Measurements from ENCODE around the gene ARFIP1. TPM values are rescaled to one million over a fixed set of nuclear protein-coding genes. Genes with fewer than 3 reads are reported as not detected.

ARFIP1 gene
- polyA plus RNA-seq, 3 donors, result 11.7 to 28.4 (median 27.2) TPM

- no peak for DNase-seq
- Mint-ChIP-seq H3K27me3 (ENCODE audit: low read depth in 3 of 3) (no peaks in the 10 kb centered on the region), H3K36me3 (peaks cover 53% of the 10 kb centered on the region in 2 donors), H3K4me3 (no peak overlapping the region), H3K27ac (no peak overlapping the region), H3K9me3 (peaks cover 0 to 11% (median 3%) of the 10 kb centered on the region in 7 donors), H3K4me1 (peaks cover 3% of the 10 kb centered on the region)
- H3K27me3 ChIP-seq (ENCODE audit: control insufficient read depth in 2 of 2, insufficient read depth in 2 of 2, low read length in 2 of 2), result no peaks in the 10 kb centered on the region
- no peaks in the 10 kb centered on the region for H3K4me1 ChIP-seq (ENCODE audit: control insufficient read depth in 1 of 2, insufficient read depth in 2 of 2, low read length in 2 of 2)
- no peak overlapping the region for H2AFZ ChIP-seq (ENCODE audit: insufficient read depth, low read depth, low read length, poor library complexity, severe bottlenecking)
- peaks cover 3% of the 10 kb centered on the region for H4K20me1 ChIP-seq (ENCODE audit: insufficient read depth, low read length)
- no peak overlapping the region for H3K27ac ChIP-seq (ENCODE audit: low read depth in 1 of 2, low read length in 2 of 2)
- no peak overlapping the region for H3K4me3 ChIP-seq (replicated peaks in 1 of 3; ENCODE audit: low read depth in 2 of 3, low read length in 3 of 3)
- no peaks in the 10 kb centered on the region for H3K9me3 ChIP-seq (replicated peaks in 1 of 2; ENCODE audit: control insufficient read depth in 1 of 2, insufficient read depth in 1 of 2, low read length in 2 of 2)
- H3K4me2 ChIP-seq (replicated peaks; ENCODE audit: extremely low read depth, low read length, poor library complexity, severe bottlenecking), result no peak overlapping the region
- intact Hi-C loops (cut with micrococcal nuclease), result no loop called here
- H3K36me3 ChIP-seq (replicated peaks in 1 of 2; ENCODE audit: control insufficient read depth in 1 of 2, insufficient read depth in 2 of 2, low read length in 2 of 2), result peaks cover 24 to 37% of the 10 kb centered on the region in 2 donors
- WGBS (ENCODE audit: insufficient coverage), result 100% methylated on average over 1 of the region's 2 CpGs
- H3K9ac ChIP-seq (ENCODE audit: insufficient read depth, low read length, poor library complexity, severe bottlenecking), result no peak overlapping the region
- H3K79me2 ChIP-seq (ENCODE audit: insufficient read depth, low read length), result no peaks in the 10 kb centered on the region
- TF ChIP-seq CTCF (IDR thresholded peaks at IDR 0.05), result no peak
Measured at GRCh38 chr4:152870606-152871005, 90.9 kb downstream of the ARFIP1 start.

- Histone ChIP-seq H3K9ac (ENCODE audit: insufficient read depth, low read length, poor library complexity, severe bottlenecking) (no peak overlapping the region), H4K20me1 (ENCODE audit: insufficient read depth, low read length) (peaks cover 3% of the 10 kb centered on the region), H3K36me3 (replicated peaks in 1 of 2; ENCODE audit: control insufficient read depth in 1 of 2, insufficient read depth in 2 of 2, low read length in 2 of 2) (peaks cover 34 to 66% of the 10 kb centered on the region in 2 donors), H3K79me2 (ENCODE audit: insufficient read depth, low read length) (no peaks in the 10 kb centered on the region), H3K4me2 (replicated peaks; ENCODE audit: extremely low read depth, low read length, poor library complexity, severe bottlenecking) (no peak overlapping the region), H3K4me3 (replicated peaks in 1 of 3; ENCODE audit: low read depth in 2 of 3, low read length in 3 of 3) (no peak overlapping the region), H3K4me1 (ENCODE audit: control insufficient read depth in 1 of 2, insufficient read depth in 2 of 2, low read length in 2 of 2) (peaks cover 0 to 4% of the 10 kb centered on the region in 2 donors), H3K9me3 (replicated peaks in 1 of 2; ENCODE audit: control insufficient read depth in 1 of 2, insufficient read depth in 1 of 2, low read length in 2 of 2) (peaks cover 12% of the 10 kb centered on the region in 2 donors), H3K27ac (ENCODE audit: low read depth in 1 of 2, low read length in 2 of 2) (no peak overlapping the region), H3K27me3 (ENCODE audit: control insufficient read depth in 2 of 2, insufficient read depth in 2 of 2, low read length in 2 of 2) (no peaks in the 10 kb centered on the region), H2AFZ (ENCODE audit: insufficient read depth, low read depth, low read length, poor library complexity, severe bottlenecking) (no peak overlapping the region)
- DNase-seq, result no peak
- H3K9me3 Mint-ChIP-seq, result peaks cover 20 to 26% (median 22%) of the 10 kb centered on the region in 7 donors
- H3K4me1 Mint-ChIP-seq, result peaks cover 10% of the 10 kb centered on the region
- TF ChIP-seq CTCF (IDR thresholded peaks at IDR 0.05), result no peak
- no peak overlapping the region for H3K4me3 Mint-ChIP-seq
- H3K36me3 Mint-ChIP-seq, result peaks cover 60 to 63% of the 10 kb centered on the region in 2 donors
- intact Hi-C loops (cut with micrococcal nuclease), result no loop called here
- H3K27me3 Mint-ChIP-seq (ENCODE audit: low read depth in 3 of 3), result no peaks in the 10 kb centered on the region
- no peak overlapping the region for H3K27ac Mint-ChIP-seq
Measured at GRCh38 chr4:152875261-152875660, 95.5 kb downstream of the ARFIP1 start.
